HG03139 (cell line): ENCODE results near the gene ACKR4.
"Not testable (repeated sequence)": the region's sequence is repeated elsewhere in the genome, so short reads cannot be mapped to it uniquely, and the experiment has no call there.

Experiments used
- ATAC-seq: cut with Tn5 transposase; IDR thresholded peaks from one replicate; pipeline ENCODE4 v1.9.1; 2021; ENCODE audit not compliant: unreplicated experiment

The ACKR4 gene

DNA sequence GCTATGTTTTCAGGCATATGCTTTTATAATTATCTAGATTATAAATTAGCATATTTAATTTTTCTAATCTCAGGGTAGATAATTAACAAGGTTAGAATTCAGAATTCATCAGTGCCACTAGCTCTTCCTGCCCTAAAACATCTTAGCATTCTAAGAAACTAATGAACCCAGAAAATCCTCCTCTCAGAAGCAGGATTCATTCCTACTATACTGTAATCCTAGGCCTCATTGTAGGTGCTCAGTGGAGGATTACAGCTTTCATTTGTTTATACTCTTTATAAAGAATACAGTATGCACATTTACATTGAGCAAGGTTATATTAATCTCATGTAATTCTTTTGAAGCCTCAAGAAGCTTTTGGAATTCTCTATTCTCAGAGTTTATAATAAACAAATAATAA lies 41.6 kb downstream of the ACKR4 start:
- ATAC-seq: no peak

DNA sequence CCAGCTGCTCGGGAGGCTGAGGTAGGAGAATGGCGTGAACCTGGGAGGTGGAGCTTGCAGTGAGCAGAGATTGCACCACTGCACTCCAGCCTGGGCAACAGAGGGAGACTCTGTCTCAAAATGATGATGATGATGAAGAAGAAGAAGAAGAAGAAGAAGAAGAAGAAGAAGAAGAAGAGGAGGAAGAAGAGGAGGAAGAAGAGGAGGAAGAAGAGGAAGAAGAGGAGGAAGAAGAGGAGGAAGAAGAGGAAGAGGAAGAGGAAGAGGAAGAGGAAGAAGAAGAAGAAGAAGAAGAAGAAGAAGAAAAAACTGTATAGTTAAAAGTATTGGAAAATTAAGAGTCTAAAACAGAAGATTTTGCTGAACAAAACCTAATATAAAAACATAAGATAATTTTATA lies 44.4 kb downstream of the ACKR4 start:
- not testable (repeated sequence) for ATAC-seq

DNA sequence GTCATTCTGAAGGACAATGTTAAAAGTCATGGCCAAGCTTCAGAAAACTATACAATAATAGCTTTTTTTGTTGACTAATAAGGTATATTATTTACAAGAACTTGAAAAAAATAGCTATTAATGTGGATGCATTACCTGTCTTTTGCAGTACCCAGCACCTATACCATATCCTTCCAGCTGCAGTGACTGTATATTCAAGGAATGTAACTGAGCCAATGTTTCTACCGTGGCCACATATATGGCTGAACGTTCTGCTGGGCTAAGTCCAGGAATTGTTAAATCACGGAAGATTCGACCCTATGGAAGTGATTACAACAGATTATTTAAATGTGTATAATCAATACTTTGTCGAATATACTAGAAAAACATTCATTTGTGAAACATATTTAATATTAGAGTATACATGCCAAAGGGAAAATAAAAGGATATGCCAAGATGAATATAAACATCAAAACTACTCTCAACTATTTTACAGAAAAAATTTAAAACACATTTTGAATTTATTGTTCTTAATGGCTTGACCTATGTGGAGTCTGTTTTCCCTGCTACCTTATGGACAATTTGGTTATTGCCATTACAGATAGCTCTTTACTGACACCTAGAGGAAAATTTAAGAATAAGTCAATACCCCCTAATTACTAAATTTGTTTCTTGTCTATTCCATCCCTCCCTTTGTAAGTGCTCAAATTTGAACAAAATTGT lies 44.9 kb downstream of the ACKR4 start:
- no peak for ATAC-seq

DNA sequence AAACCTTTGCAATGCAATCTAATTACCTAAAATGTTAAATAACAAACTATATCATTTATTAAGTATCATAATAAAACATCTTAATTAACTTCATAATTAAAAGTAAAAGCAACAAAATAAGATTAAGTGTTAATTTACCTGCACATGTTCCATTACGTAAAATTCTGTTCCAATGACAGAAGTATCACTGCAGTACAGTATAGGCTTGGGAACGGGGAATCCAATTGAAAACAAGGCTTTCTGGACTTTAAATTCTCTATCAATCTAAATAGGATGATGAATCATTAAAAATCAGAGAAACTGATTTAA lies 45.4 kb downstream of the ACKR4 start:
- no peak for ATAC-seq

DNA sequence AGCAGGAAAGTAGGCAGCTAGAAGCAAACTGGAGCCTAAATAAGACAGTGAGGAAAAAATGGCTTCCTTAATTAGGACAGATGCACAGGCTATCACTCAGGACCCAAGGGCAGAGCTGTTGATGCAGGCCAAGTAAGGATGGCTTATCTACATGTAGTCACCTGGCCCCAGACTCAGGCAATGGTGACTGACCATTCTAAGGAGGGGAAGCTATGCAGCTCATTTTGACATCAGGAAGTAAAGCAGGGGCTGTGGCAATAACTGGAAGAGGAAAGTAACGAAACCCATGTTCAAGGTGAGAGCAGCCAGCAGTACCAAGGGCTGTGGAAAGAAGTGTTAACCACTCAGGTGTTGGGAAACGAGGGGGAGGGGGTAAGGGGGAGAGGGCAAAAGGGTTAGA lies 46.3 kb downstream of the ACKR4 start:
- ATAC-seq: no peak

DNA sequence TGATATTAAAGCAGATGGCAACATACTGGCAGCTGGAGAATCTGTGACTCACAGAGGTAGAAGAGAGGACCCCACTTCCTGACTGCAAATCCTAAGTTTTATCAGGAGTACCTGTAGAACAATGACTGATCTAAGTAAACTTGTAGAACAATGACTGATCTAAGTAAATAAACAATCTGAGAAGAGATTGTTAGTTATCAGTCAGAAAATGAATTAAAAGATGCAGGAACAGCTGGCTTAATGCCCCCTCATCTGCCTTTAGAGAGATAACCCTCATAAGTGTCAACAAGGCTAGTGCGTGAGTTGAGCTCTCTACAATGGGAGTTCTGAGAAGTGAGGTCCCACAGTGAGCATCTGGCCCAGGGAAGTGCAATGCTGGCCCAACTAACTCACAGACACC lies 48.0 kb downstream of the ACKR4 start:
- ATAC-seq: no peak

DNA sequence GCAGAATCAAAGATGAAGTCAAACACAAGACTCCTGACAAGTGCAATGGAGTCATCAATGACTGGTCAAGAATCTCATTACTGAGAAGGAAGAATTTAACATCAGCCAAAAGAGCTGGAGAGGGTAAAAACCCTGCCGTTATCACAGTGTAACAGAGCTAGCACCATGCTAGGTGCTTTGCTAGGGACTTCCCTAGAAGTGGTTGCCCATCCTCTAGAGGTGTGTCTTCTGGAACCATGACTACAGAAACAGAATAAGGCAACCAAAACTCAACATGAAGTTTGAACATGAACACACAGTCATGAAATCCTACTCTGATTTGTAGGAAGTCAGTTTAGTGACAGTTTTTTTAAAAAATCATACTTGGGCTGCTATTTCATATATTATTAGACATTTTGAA lies 53.1 kb downstream of the ACKR4 start:
- ATAC-seq: no peak
